GM13977 (cell line): Measurements from ENCODE around the gene SERPINF2.
"Not testable (repeated sequence)": the region's sequence is repeated elsewhere in the genome, so short reads cannot be mapped to it uniquely, and the experiment has no call there.

ENCODE experiments used
- DNase-seq: peaks from one replicate; pipeline ENCODE4 v3.0.0; 2012; ENCODE audit warnings: low spot score
- CTCF ChIP-seq: IDR thresholded peaks from 2 replicates; pipeline ENCODE4 v1.5.1; 2012; ENCODE audit warnings: mild to moderate bottlenecking, control low read depth; ENCODE audit not compliant: insufficient read depth; ENCODE audit errors: extremely low read depth, missing control alignments
- in situ Hi-C: fragments of 300-500 bp; cut with MboI; formaldehyde crosslinking; loops from one replicate; pipeline ENCODE4 v1.12.0; 2022; ENCODE audit warnings: low sequenced_read_pairs, low pct_unique_long_range_greater_than_20kb, mixed read lengths, inconsistent platforms; ENCODE audit not compliant: unreplicated experiment

Gene SERPINF2

DNA sequence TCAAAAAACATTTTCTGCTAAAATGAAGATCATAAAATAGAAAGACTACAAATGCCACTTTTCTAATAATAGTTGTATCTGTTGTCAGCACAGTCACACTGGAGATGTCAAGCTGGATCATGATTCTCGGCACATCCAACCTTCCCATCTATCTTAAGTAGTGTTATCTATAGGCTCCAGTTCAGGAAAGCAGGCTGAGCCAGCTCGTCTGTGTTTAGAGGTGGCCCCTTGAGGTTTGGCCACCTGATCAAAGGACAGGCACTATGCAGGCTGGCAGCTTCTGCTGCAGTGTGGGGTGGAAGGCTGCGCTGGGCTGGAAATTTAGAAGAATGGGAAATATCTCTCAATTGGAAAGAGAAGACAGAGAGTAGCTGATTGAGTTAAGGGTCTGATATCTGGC is 54.7 kb downstream of the SERPINF2 start:
- in situ Hi-C loops: no loop called here
- DNase-seq: no peak
- TF ChIP-seq CTCF: no peak

GRCh38 chr17:1797846-1798245 is 55.2 kb downstream of the SERPINF2 start:
- DNase-seq, in situ Hi-C loops: not testable (repeated sequence)

DNA sequence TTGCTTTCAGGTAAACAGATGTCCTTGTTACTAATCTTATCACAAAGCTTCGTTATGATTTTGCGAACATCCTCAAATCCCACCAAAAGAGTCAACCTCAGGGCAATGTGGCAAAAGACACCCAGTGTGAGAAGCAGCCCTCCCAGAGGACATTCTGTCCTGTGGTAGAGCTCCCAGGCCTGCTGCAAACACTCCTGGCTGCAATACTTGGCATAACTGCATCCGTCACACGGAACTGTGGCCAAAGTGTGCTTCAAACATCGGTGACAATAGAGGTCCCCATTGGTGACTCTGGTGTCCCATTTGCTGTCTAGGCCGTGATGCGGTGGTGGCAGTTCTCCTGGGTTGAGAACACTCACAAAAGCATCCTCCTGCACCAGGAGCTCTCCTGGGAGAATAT is 57.6 kb downstream of the SERPINF2 start:
- no peak for TF ChIP-seq CTCF
- no peak for DNase-seq
- in situ Hi-C loops: no loop called here

GRCh38 chr17:1800712-1801111 is 58.0 kb downstream of the SERPINF2 start:
- no peak for DNase-seq
- in situ Hi-C loops: no loop called here
- no peak for TF ChIP-seq CTCF

GRCh38 chr17:1802429-1802828 is 59.8 kb downstream of the SERPINF2 start:
- in situ Hi-C loops: no loop called here
- no peak for DNase-seq
- TF ChIP-seq CTCF: no peak

- TF ChIP-seq CTCF: no peak
- no peak for DNase-seq
- in situ Hi-C loops: no loop called here
Measured at GRCh38 chr17:1803280-1803679, 60.6 kb downstream of the SERPINF2 start.
